DND-41 (cell line): ENCODE measurements around the gene ANKRD18A.
"Not testable (repeated sequence)": the region's sequence is repeated elsewhere in the genome, so short reads cannot be mapped to it uniquely, and the experiment has no call there.

ENCODE experiments used
- ATAC-seq: fragments of 200-7000 bp; cut with Tn5 transposase; 3 replicates; pipeline ENCODE4 v1.9.1; 2021; ENCODE audit warnings: low read depth; ENCODE audit not compliant: insufficient read depth
- DNase-seq: peaks from one replicate; pipeline ENCODE4 v3.0.0-alpha.2; 2020
- H2AFZ ChIP-seq: 2 replicates; pipeline ENCODE4 v1.6.0; 2012; ENCODE audit warnings: low read depth, low read length
- H3K27ac ChIP-seq: 2 replicates; pipeline ENCODE4 v1.5.1; 2012; ENCODE audit warnings: low read length, inconsistent platforms
- H3K27me3 ChIP-seq: fragments of 200-600 bp; sonication (generic); 2 replicates; pipeline ENCODE4 v1.6.0; 2012; ENCODE audit warnings: low read length, mild to moderate bottlenecking, inconsistent platforms; ENCODE audit not compliant: insufficient read depth, poor library complexity
- H3K36me3 ChIP-seq: 2 replicates; pipeline ENCODE4 v1.5.1; 2012; ENCODE audit warnings: low read length, inconsistent platforms; ENCODE audit not compliant: insufficient read depth
- H3K4me1 ChIP-seq: 2 replicates; pipeline ENCODE4 v1.5.1; 2012; ENCODE audit warnings: mild to moderate bottlenecking, low read length; ENCODE audit not compliant: insufficient read depth
- H3K4me2 ChIP-seq: 2 replicates; pipeline ENCODE4 v1.6.0; 2012; ENCODE audit warnings: mild to moderate bottlenecking, moderate library complexity, low read length, inconsistent platforms; ENCODE audit not compliant: insufficient read depth
- H3K4me3 ChIP-seq, 2 experiments: fragments of 200-600 bp in 1 of 2; shearing (Covaris generic) in 1 of 2; 2 replicates each; pipeline ENCODE4 v1.5.1; 2012 to 2016; ENCODE audit warnings: inconsistent platforms in 2 of 2, low read length in 2 of 2, mild to moderate bottlenecking in 2 of 2, low read depth in 1 of 2, moderate library complexity in 1 of 2
- H3K79me2 ChIP-seq: 2 replicates; pipeline ENCODE4 v1.6.0; 2012; ENCODE audit warnings: low read length, inconsistent platforms; ENCODE audit not compliant: insufficient read depth
- H3K9ac ChIP-seq: 2 replicates; pipeline ENCODE4 v1.6.0; 2012; ENCODE audit warnings: low read depth, mild to moderate bottlenecking, inconsistent platforms, low read length, moderate library complexity
- H3K9me3 ChIP-seq: 2 replicates; pipeline ENCODE4 v1.5.1; 2012; ENCODE audit warnings: low read length, moderate library complexity, mild to moderate bottlenecking, inconsistent platforms; ENCODE audit not compliant: insufficient read depth, severe bottlenecking
- H4K20me1 ChIP-seq: 2 replicates; pipeline ENCODE4 v1.6.0; 2012; ENCODE audit warnings: low read length; ENCODE audit not compliant: insufficient read depth
- CTCF ChIP-seq: IDR thresholded peaks from 2 replicates; pipeline ENCODE4 v1.5.1; 2012; ENCODE audit warnings: borderline replicate concordance, low read length, moderate library complexity, mild to moderate bottlenecking; ENCODE audit not compliant: poor library complexity, severe bottlenecking; ENCODE audit errors: extremely low read depth
- EZH2 ChIP-seq: IDR thresholded peaks from 3 replicates; pipeline ENCODE4 v1.6.1; 2012; ENCODE audit warnings: borderline replicate concordance, low read depth, mild to moderate bottlenecking, moderate library complexity, low read length, inconsistent platforms; ENCODE audit not compliant: severe bottlenecking

ANKRD18A gene

GRCh38 chr9:38554966-38555365 lies 65.4 kb downstream of the ANKRD18A start:
- H4K20me1 ChIP-seq, H3K27me3 ChIP-seq, H3K79me2 ChIP-seq, H3K4me1 ChIP-seq, H3K9ac ChIP-seq, H3K36me3 ChIP-seq, DNase-seq, H3K4me2 ChIP-seq, ATAC-seq, H2AFZ ChIP-seq, H3K9me3 ChIP-seq, H3K27ac ChIP-seq, H3K4me3 ChIP-seq: not testable (repeated sequence)

GRCh38 chr9:38553019-38553418 lies 67.4 kb downstream of the ANKRD18A start:
- not testable (repeated sequence) for H3K4me3 ChIP-seq, H4K20me1 ChIP-seq, H2AFZ ChIP-seq, H3K9ac ChIP-seq, ATAC-seq, H3K9me3 ChIP-seq, H3K27me3 ChIP-seq, DNase-seq, H3K36me3 ChIP-seq, H3K4me2 ChIP-seq, H3K4me1 ChIP-seq, H3K27ac ChIP-seq, H3K79me2 ChIP-seq

DNA sequence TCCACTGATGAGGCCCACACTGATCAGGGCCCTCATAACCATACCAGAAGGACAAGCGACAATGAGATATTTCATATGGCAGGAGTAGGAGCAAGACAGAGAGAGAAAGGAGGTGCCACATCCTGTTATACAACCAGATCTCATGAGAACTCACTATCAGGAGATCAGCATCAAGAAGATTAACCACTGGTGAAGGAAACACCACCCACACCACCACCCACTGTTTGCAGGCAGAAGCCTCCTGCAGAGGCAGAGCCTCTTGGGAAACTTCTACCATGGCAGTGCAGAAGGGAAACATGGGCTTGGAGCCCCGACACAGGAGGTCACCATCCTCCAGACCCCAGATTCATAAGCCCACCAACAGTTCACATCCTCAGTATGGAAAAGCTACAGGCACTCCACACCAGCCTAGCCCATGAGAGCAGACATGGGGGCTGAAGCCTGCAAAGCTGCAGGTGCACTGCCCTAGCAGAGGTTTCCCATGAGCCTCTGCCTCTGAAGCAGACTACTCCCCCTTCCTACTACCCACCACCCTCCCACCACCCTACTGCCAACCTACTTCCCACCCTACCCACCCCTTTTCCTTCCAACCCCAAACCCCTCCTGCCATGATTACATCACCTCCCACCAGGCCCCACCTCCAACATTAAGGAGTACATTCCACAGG lies 73.8 kb downstream of the ANKRD18A start:
- H3K79me2 ChIP-seq, H3K36me3 ChIP-seq, H3K27me3 ChIP-seq, H3K9me3 ChIP-seq, H4K20me1 ChIP-seq: not testable (repeated sequence)
- peak overlapping the region in 1 of 2 experiments; percentile 50; a peak in 1 of 4 replicates for H3K4me3 ChIP-seq
- peak overlapping the region; percentile 50 for H3K9ac ChIP-seq
- peaks cover 41% of the 10 kb centered on the region for H3K4me1 ChIP-seq
- ATAC-seq = peak; percentile 95
- peak overlapping the region; percentile 54 for H3K4me2 ChIP-seq
- H2AFZ ChIP-seq = peak overlapping the region; percentile 59; the same call in 1 of the 2 replicates
- DNase-seq = peak; percentile 83
- peak overlapping the region; percentile 92 for H3K27ac ChIP-seq

DNA sequence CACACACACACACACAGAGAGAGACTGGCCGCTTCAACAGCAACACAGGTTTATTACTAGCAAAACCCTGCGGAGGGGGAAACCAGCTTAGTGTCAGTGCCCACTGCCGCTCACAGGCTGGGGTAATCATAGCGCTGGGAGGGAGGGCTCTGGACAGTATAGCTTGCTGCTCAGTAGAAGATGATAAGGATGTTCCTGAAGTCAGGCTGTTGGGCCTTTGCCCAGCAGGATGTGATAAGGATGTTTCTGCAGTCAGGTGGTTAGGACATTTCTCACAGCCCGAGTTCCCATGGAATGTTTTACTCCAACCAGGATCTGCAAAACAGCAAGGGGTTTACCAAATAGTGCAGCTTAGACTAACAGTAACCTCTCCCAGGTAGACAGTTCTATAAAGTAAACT lies 79.9 kb downstream of the ANKRD18A start:
- not testable (repeated sequence) for H3K4me1 ChIP-seq, H2AFZ ChIP-seq, H3K79me2 ChIP-seq, DNase-seq, H3K9ac ChIP-seq, ATAC-seq, H3K4me3 ChIP-seq, H3K27ac ChIP-seq, H3K9me3 ChIP-seq, H4K20me1 ChIP-seq, H3K4me2 ChIP-seq, H3K27me3 ChIP-seq, H3K36me3 ChIP-seq

- no peak for DNase-seq
- no peak for ATAC-seq
- no peak overlapping the region for H3K27ac ChIP-seq
- TF ChIP-seq EZH2 = no peak
- no peak for TF ChIP-seq CTCF
- H3K4me1 ChIP-seq = no peaks in the 10 kb centered on the region
- H3K36me3 ChIP-seq = no peaks in the 10 kb centered on the region
- H3K9ac ChIP-seq = no peak overlapping the region
- no peak overlapping the region for H3K4me2 ChIP-seq
- no peaks in the 10 kb centered on the region for H3K27me3 ChIP-seq
- H2AFZ ChIP-seq = no peak overlapping the region
- H3K9me3 ChIP-seq = no peaks in the 10 kb centered on the region
- H4K20me1 ChIP-seq = no peaks in the 10 kb centered on the region
- no peaks in the 10 kb centered on the region for H3K79me2 ChIP-seq
- no peak overlapping the region for H3K4me3 ChIP-seq
Observed at GRCh38 chr9:38529317-38529716, 91.1 kb downstream of the ANKRD18A start.
